HTR-8/SVneo (cell line): ENCODE measurements around the gene ATP8A2.
A peak's percentile ranks its signal among the peaks of the same experiment; 100 is the strongest.

Experiments used
- DNase-seq: peaks from one replicate; pipeline ENCODE4 v3.0.0; 2011; ENCODE audit warnings: low spot score, mixed read lengths; ENCODE audit not compliant: insufficient read length
- FAIRE-seq: peaks from 2 replicates; lab custom pipeline; 2011; peaks lifted over from hg19 to GRCh38; lab: Jason Lieb, UNC

The ATP8A2 gene

DNA sequence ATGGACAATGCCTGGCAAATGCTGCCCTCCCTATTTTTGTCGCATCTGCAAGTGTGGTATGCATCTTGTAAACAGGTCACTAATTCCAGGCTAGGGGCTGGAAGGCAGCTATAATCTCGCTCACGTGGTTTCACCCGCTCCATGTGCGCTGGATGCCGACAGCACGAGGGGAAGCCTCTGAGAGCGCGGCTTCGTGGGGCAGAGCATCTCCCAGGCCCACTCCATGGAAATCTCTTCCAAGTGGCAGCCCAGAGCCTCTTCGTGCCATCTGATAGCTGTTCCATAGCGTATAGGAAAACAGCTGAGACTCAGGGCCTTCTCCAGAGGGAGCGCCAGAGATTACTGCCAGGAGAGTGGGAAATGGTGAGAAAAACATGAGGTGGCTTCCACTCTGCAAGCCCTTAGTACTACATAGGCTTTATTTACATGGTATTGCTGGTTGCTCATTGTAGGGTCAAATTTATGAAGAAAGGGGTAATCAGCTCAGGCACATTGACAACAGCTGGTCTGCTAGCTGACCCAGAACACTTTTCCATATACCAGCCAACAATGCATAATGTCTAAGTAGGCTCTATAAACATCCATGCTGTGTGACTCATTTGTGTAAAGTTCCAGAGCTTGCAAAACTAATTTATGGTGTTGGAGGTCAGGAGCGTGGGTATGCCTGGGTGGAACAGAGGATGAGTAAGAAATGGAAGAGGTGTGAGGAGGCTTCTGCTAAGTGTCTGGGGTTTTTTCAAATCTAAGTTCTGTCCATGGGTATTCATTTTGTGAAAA lies 514.9 kb downstream of the ATP8A2 start:
- FAIRE-seq (no peak), DNase-seq (peak; percentile 33)

DNA sequence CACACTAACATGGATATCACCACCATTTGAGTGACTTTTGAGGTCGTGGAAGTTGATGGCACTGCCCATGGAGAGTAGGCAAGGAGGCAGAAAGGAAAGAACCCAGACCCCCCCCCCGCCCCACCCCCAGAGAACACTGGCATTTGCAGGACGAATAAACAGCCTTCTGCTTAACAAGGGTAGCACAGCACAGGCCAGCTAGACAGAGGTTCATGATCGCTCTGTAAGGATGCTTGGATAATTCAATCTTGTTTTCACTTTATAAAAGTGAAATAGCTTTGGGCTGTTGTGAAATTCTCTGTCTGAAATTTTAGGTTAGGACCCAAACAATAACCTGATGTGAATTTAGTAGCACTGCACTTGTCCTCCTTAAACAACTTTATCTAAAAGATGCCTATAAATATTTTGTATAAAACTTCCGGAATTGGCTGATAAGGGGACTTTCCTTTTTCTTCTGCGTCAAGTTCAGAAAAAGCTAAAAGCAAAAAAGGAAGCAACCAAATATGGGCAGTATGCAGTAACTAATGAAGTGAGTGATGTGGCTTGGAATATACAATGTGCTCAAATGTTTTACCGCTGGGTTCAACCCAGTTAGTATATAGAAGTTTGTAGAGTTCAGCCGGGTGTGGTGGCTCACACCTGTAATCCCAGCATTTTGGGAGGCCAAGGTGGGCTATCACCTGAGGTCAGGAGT lies 516.3 kb downstream of the ATP8A2 start:
- DNase-seq: no peak
- no peak for FAIRE-seq

DNA sequence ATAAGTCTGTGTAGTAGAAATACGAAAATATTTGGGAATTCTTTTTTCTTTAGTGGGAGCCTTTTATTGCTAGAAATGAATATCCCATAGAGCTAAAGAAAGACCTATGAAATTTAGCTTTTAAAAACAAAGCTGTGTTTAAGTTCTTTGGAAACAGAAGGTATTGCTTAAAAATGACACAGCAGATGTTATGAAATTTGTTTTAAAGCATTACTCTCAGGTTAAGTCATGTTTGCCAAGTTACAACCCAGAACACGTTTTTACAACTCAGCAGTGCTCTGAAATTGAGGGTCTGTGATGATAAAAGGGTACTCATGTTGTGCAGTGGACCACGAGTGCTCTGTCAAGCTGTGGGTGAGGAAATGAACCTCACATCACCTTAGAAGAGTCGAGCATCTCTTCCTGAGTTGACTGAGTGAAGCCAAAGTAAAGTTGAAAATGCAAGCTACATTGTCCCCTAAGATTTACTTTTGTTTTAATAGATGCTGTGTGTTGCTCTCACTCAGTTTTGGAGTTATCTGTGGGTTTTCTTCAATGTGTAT lies 519.0 kb downstream of the ATP8A2 start:
- DNase-seq (no peak), FAIRE-seq (no peak)

GRCh38 chr13:25898991-25899390 lies 527.2 kb downstream of the ATP8A2 start:
- DNase-seq: no peak
- no peak for FAIRE-seq

- FAIRE-seq: no peak
- no peak for DNase-seq
Observed at GRCh38 chr13:25899464-25899863, 527.7 kb downstream of the ATP8A2 start.

GRCh38 chr13:25899952-25900351 lies 528.2 kb downstream of the ATP8A2 start:
- no peak for DNase-seq
- FAIRE-seq: no peak

DNA sequence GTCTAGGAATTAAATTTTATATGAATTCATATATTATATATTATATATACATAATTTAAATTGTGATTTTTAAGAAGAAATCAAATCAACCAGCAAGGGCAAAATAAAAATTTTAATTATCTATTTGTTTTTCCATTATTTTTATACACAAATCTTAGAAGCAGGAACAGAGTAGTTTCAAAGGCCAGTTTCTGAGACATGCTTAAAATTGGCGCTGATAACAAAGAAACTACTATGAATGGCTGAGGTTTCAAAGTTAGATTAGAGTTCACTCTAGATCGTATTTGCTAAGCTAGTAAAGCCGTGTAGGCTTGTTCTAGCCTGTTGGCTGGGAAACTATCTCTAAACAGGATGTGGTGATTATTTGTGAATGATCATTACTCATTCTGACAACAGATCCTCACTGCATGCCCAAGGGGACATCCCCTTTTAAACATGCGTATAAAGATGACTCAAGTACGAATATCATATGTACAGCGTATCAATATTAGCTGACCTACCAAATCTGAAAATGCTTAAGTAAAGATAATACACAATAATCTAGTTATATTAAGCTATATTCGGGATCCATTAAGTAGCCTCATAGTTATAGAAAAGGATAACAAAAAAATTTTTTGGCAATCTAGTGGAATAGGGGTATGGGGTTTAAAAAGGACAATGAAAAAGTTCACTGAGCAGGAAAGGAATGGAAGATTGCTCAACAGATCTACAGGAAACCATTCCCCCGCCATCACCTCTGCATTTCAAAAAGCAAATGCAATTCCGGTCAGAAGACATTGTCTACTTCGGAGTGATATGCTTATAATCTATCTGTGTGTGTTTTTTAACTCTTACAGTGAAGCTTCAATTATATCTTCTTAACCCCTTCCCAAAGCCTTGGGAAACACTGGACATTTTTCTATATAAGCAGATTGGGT lies 529.9 kb downstream of the ATP8A2 start:
- FAIRE-seq: peak; percentile 65
- peak; percentile 77 for DNase-seq

GRCh38 chr13:25902455-25902854 lies 530.7 kb downstream of the ATP8A2 start:
- DNase-seq: no peak

GRCh38 chr13:25902891-25903341 lies 531.1 kb downstream of the ATP8A2 start:
- DNase-seq (no peak), FAIRE-seq (no peak)

More at GRCh38 chr13:25902455-25902854, 530.7 kb downstream of the ATP8A2 start:
- no peak for FAIRE-seq

DNA sequence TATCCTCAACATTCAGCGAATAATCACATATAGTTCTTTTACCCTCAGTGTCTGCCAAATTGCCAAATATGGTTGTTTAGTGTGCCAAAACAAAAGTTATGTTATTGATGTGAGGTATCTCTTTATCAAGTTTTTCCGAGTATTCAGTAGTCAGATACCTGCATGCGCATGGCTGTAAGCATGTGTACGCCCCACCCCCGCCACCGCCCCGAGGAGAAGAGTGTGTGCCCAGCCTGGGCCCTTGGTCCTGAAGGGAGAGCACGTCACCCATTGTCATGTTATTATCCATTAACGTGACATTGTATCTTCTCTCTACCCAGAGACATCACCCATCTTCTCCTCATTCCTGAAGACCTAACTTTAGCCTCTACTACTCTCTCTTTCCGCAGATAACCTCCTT lies 533.1 kb downstream of the ATP8A2 start:
- DNase-seq (no peak), FAIRE-seq (no peak)

DNA sequence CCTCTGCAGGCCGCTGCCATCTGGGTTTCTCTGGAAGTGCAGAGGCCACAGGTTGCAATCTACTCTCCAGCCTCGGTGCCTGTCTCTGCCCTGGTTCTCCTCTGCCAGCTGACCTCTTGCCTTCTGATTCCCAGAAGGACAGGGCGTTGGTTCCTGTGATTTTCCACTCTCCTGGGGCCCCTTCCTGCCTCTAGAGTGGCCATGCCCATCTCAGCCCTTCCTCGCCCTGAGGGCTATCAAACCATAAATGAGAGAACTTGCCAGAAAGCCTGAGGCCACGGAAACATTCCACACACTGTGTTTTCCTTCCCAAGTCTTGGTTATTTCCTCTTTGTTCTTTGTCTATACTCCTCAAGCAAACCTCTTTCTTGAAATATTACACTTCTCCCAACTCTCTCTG lies 533.8 kb downstream of the ATP8A2 start:
- DNase-seq (no peak), FAIRE-seq (no peak)

- FAIRE-seq (no peak), DNase-seq (no peak)
Observed at GRCh38 chr13:25906191-25906661, 534.5 kb downstream of the ATP8A2 start.

DNA sequence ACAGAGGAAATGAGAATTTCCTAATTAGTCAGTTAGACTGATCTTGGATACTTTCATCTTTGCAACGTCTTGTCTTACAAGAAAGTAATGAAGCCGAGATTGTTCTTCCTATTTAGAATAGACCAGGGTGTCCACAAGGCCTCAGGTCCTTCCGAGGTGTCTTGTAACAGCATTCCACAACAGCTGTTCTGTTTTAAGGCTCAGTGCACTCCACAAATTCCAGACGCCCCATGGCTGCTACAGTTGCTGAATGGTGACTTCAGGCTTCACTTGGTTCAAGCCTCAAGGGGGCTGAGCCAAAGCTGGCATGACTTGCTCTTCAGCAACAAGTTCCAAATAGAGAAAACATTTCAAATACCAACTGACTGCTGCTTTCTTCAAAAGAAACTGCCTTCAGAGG lies 536.6 kb downstream of the ATP8A2 start:
- no peak for FAIRE-seq
- no peak for DNase-seq

DNA sequence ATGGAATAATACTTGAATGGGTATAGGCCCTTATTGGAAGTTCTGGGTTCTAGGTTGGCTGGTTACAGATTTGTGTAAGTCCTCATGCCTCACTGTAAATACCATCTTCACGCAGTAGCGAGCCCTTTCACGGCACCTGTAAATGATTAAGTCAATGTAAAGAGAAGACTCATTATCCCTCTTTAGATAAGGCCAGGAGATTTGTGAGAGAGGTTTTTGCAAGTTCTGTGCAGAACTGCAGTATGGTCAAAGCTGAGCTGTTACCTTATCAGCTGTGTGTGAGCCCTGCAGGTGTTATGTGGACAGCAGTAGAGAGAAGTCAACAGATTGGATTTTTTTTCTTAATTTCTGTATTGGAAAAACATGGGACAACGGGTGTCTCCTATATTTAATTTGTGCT lies 538.5 kb downstream of the ATP8A2 start:
- no peak for FAIRE-seq
- DNase-seq: no peak

DNA sequence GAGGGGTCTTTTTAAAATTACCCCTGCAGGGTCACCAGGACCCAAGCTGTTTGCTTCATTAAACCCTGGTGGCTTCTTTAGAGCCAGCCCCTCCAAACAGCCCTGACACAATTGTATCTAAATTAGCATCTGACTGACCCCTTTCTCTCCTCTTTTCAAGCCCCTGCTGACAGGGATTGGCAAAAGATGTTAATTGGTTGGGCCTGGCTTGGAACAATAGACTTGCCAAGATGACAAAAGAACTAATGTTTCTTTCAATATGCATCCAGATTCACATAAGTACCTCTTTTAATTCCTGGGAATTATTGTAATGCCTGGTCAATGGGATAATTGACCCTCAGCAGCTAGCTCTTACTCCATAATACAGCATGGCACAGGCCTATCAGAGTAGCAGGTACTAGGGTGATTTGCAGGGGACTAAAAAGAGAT lies 539.2 kb downstream of the ATP8A2 start:
- DNase-seq (no peak), FAIRE-seq (no peak)

- DNase-seq: no peak
- no peak for FAIRE-seq
Observed at GRCh38 chr13:25912961-25913360, 541.2 kb downstream of the ATP8A2 start.

DNA sequence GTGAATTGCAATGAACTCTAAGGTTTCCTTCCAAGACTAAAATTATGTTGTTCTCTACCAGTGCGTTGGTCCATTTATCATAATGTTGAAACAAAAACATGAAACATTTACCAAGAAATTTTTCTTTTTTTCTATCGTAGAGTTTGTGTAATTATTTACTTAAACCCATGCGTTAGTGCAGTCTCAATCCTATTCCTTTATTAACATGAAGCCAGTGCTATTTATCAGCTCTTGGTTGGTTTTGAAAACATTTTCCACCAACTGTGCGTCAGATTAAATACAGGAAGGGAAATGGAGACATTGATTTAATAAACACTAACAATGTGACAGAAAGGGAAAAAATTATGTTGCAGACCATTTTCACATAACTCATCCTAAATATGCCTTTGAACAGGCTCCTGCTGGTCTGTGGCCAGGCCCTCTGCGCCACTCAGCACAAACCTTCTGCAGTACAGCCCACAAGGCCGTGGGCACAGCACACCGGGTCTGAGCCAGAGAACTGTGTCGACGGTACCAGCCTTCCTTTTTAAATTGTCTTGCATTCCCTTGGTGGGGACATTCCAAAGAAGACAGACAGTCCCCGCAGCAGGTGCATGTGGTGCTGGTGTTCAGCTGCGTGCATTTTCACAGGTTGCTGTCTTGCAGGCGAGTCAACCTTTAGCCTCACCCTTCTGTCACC lies 544.2 kb downstream of the ATP8A2 start:
- FAIRE-seq (no peak), DNase-seq (no peak)

GRCh38 chr13:25920277-25920676 lies 548.5 kb downstream of the ATP8A2 start:
- DNase-seq (no peak), FAIRE-seq (no peak)

- no peak for FAIRE-seq
- DNase-seq: no peak
Observed at GRCh38 chr13:25920931-25921330, 549.2 kb downstream of the ATP8A2 start.

DNA sequence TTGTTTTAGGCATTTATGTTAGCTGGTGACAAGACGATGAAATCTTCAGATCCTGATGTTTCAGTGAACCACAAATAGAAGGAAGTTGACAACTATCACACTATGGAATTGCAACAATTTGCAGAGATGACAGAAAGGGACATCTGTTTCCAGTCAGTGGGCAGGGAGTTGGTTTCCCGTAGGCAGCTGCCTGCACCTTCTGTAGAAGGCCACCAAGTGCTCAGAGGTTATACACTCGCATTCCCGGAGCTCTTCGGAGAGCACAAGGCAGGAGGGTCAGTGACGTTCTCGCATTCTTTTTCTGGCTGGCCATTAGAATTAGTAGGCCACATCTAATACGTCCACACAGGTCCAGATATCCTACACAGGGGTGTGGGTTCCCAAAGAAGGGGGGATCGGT lies 550.6 kb downstream of the ATP8A2 start:
- FAIRE-seq: no peak
- DNase-seq: no peak
